Hepatocyte (in vitro differentiated cells): ENCODE results near the gene PCDH9. TPM values are rescaled to one million over a fixed set of nuclear protein-coding genes. Genes with fewer than 3 reads are reported as not detected.

Source experiments
- DNase-seq: peaks from one replicate; pipeline ENCODE4 v3.0.0-alpha.2; 2016; ENCODE audit warnings: low spot score
- H2AFZ ChIP-seq: fragments of 200-600 bp; sonication (generic); 2 replicates; pipeline ENCODE4 v1.6.0; 2016; ENCODE audit warnings: antibody characterized with exemption, mild to moderate bottlenecking
- H3K27ac ChIP-seq: fragments of 200-600 bp; sonication (generic); 2 replicates; pipeline ENCODE4 v1.5.1; 2016; ENCODE audit warnings: mild to moderate bottlenecking
- H3K27me3 ChIP-seq: fragments of 200-600 bp; sonication (generic); 2 replicates; pipeline ENCODE4 v1.6.1; 2016
- H3K36me3 ChIP-seq: fragments of 200-600 bp; sonication (generic); replicated peaks from 2 replicates; pipeline ENCODE4 v1.5.1; 2016; ENCODE audit warnings: low read depth; ENCODE audit not compliant: insufficient read depth
- H3K4me1 ChIP-seq: fragments of 200-600 bp; sonication (generic); 2 replicates; pipeline ENCODE4 v1.5.1; 2016; ENCODE audit warnings: mild to moderate bottlenecking, moderate library complexity; ENCODE audit not compliant: insufficient read depth
- H3K4me2 ChIP-seq: fragments of 200-600 bp; sonication (generic); 2 replicates; pipeline ENCODE4 v1.6.0; 2016
- H3K4me3 ChIP-seq: fragments of 200-600 bp; sonication (generic); 2 replicates; pipeline ENCODE4 v1.5.1; 2016; ENCODE audit warnings: mild to moderate bottlenecking
- H3K79me2 ChIP-seq: fragments of 200-600 bp; sonication (generic); 2 replicates; pipeline ENCODE4 v1.6.0; 2017; ENCODE audit warnings: mild to moderate bottlenecking
- H3K9me2 ChIP-seq: fragments of 200-600 bp; sonication (generic); replicated peaks from 2 replicates; pipeline ENCODE4 v1.6.0; 2017; ENCODE audit warnings: mild to moderate bottlenecking; ENCODE audit not compliant: insufficient read depth
- H3K9me3 ChIP-seq: fragments of 200-600 bp; sonication (generic); 2 replicates; pipeline ENCODE4 v1.5.1; 2016; ENCODE audit warnings: low read depth, mild to moderate bottlenecking
- H4K20me1 ChIP-seq: fragments of 200-600 bp; sonication (generic); 2 replicates; pipeline ENCODE4 v1.6.0; 2016; ENCODE audit warnings: mild to moderate bottlenecking; ENCODE audit not compliant: insufficient read depth, poor library complexity, severe bottlenecking
- CTCF ChIP-seq: fragments of 200-600 bp; sonication (generic); IDR thresholded peaks from 2 replicates; pipeline ENCODE4 v1.5.1; 2016; ENCODE audit warnings: antibody characterized with exemption, mild to moderate bottlenecking; ENCODE audit not compliant: poor library complexity
- EZH2 ChIP-seq: fragments of 200-600 bp; sonication (generic); IDR thresholded peaks from 2 replicates; pipeline ENCODE4 v1.6.1; 2016; ENCODE audit warnings: antibody characterized with exemption, mild to moderate bottlenecking, borderline replicate concordance
- EZH2phosphoT487 ChIP-seq: fragments of 200-600 bp; sonication (generic); IDR thresholded peaks from one replicate; pipeline ENCODE4 v1.6.1; 2018; ENCODE audit warnings: antibody characterized with exemption, mild to moderate bottlenecking, low read depth, moderate library complexity; ENCODE audit not compliant: unreplicated experiment, severe bottlenecking
- WGBS: methylation state at CpG from one replicate; pipeline ENCODE4 v1.1.6; 2016; ENCODE audit warnings: low lambda C conversion rate; ENCODE audit errors: missing lambda C conversion rate; 5-methylcytosine and 5-hydroxymethylcytosine counted together
- polyA plus RNA-seq: library from polyadenylated mRNA; unstranded; fragments of >200 nt; fragmentation: Nextera tagmentation; extraction: Ambion mirVana; gene quantifications from 2 replicates; pipeline ENCODE4 v1.2.1, GENCODE V29; 2016
- total RNA-seq: library from RNA; depleted of rRNA; stranded (reverse); fragments of >200 nt; gene quantifications from 2 replicates; pipeline ENCODE4 v1.2.3, GENCODE V29; 2014

PCDH9 gene
- total and polyA plus RNA-seq, 2 experiments from 2014 or later, result 6.9 to 15.0 TPM

- Histone ChIP-seq H4K20me1 (no peaks in the 10 kb centered on the region), H3K9me3 (no peaks in the 10 kb centered on the region), H3K4me2 (no peak overlapping the region), H3K36me3 (no peaks in the 10 kb centered on the region), H3K4me3 (no peak overlapping the region), H3K4me1 (no peaks in the 10 kb centered on the region), H3K9me2 (no peaks in the 10 kb centered on the region), H3K79me2 (no peaks in the 10 kb centered on the region), H3K27ac (no peak overlapping the region), H2AFZ (no peak overlapping the region), H3K27me3 (no peaks in the 10 kb centered on the region)
- no peak for TF ChIP-seq CTCF
- no peak for TF ChIP-seq EZH2phosphoT487
- no peak for TF ChIP-seq EZH2
- DNase-seq, result no peak
- 79% methylated on average over 2 of the region's 2 CpGs for WGBS
Measured at GRCh38 chr13:66663206-66663605, 566.9 kb downstream of the PCDH9 start.

- WGBS, result 93% methylated on average over 2 of the region's 2 CpGs
- Histone ChIP-seq H3K4me1 (no peaks in the 10 kb centered on the region), H3K4me2 (no peak overlapping the region), H2AFZ (no peak overlapping the region), H3K4me3 (no peak overlapping the region), H3K79me2 (no peaks in the 10 kb centered on the region), H3K9me3 (no peaks in the 10 kb centered on the region), H3K9me2 (no peaks in the 10 kb centered on the region), H3K27me3 (no peaks in the 10 kb centered on the region), H3K27ac (no peak overlapping the region), H3K36me3 (no peaks in the 10 kb centered on the region), H4K20me1 (no peaks in the 10 kb centered on the region)
- DNase-seq, result no peak
- TF ChIP-seq EZH2 (no peak), EZH2phosphoT487 (no peak), CTCF (no peak)
Measured at GRCh38 chr13:66661336-66661735, 568.8 kb downstream of the PCDH9 start.

GRCh38 chr13:66660468-66660813 is 569.7 kb downstream of the PCDH9 start:
- Histone ChIP-seq H3K9me3 (no peaks in the 10 kb centered on the region), H3K4me1 (no peaks in the 10 kb centered on the region), H3K27me3 (no peaks in the 10 kb centered on the region), H3K36me3 (no peaks in the 10 kb centered on the region), H3K79me2 (no peaks in the 10 kb centered on the region), H3K4me2 (no peak overlapping the region), H3K9me2 (no peaks in the 10 kb centered on the region), H3K4me3 (no peak overlapping the region), H3K27ac (no peak overlapping the region), H4K20me1 (no peaks in the 10 kb centered on the region), H2AFZ (no peak overlapping the region)
- TF ChIP-seq CTCF (no peak), EZH2 (no peak), EZH2phosphoT487 (no peak)
- DNase-seq, result no peak
